ENCODE results near the gene RNU2-1. TPM values are rescaled to one million over a fixed set of nuclear protein-coding genes. Genes with fewer than 3 reads are reported as not detected.
"Not testable (repeated sequence)": the region's sequence is repeated elsewhere in the genome, so short reads cannot be mapped to it uniquely, and the experiment has no call there.

RNU2-1 gene
- total RNA-seq, 4 donors from 2014 or later = not detected

GRCh38 chr17:43199633-43200032 lies 34.1 kb downstream of the RNU2-1 start:
- H3K36me3 ChIP-seq = peaks cover 92 to 99% of the 10 kb centered on the region in 2 donors
- DNase-seq = no peak
- 93 to 96% methylated on average over 2 of the region's 2 CpGs for WGBS, 2 donors
- no peak overlapping the region for H3K4me3 ChIP-seq (replicated peaks in 1 of 3)
- intact Hi-C loops (cut with DNase I) = no loop called here
- TF ChIP-seq CTCF (IDR thresholded peaks at IDR 0.05) = no peak
- no peak for TF ChIP-seq POLR2A (IDR thresholded peaks at IDR 0.05)
- H3K4me1 ChIP-seq = no peaks in the 10 kb centered on the region
- no peak overlapping the region for H3K27ac ChIP-seq
- H3K9me3 ChIP-seq = no peaks in the 10 kb centered on the region
- H3K27me3 ChIP-seq = no peaks in the 10 kb centered on the region

- Histone ChIP-seq H3K4me3 (replicated peaks in 1 of 3) (no peak overlapping the region), H3K27ac (no peak overlapping the region), H3K27me3 (no peaks in the 10 kb centered on the region), H3K4me1 (no peaks in the 10 kb centered on the region), H3K9me3 (no peaks in the 10 kb centered on the region), H3K36me3 (peaks cover 95 to 100% of the 10 kb centered on the region in 2 donors)
- 92 to 99% methylated on average over 5 of the region's 5 CpGs for WGBS, 2 donors
- DNase-seq = no peak
- intact Hi-C loops (cut with DNase I) = no loop called here
- TF ChIP-seq CTCF (IDR thresholded peaks at IDR 0.05) (no peak), POLR2A (IDR thresholded peaks at IDR 0.05) (no peak)
These were observed 40.5 kb downstream of the RNU2-1 start for GRCh38 chr17:43193251-43193650.

GRCh38 chr17:43186656-43187055 lies 47.1 kb downstream of the RNU2-1 start:
- H3K4me3 ChIP-seq (replicated peaks in 1 of 3); intact Hi-C loops (cut with DNase I); H3K27ac ChIP-seq; H3K9me3 ChIP-seq; H3K27me3 ChIP-seq; DNase-seq: not testable (repeated sequence)
- Histone ChIP-seq H3K4me1 (peaks cover 11 to 12% of the 10 kb centered on the region in 2 donors), H3K36me3 (peaks cover 39 to 53% of the 10 kb centered on the region in 2 donors)
- 97 to 98% methylated on average over 5 of the region's 5 CpGs for WGBS, 2 donors

- H3K36me3 ChIP-seq = peaks cover 29 to 45% of the 10 kb centered on the region in 2 donors
These were observed 49.9 kb downstream of the RNU2-1 start for GRCh38 chr17:43183921-43184320.

More at GRCh38 chr17:43183921-43184320, 49.9 kb downstream of the RNU2-1 start:
- intact Hi-C loops (cut with DNase I) = no loop called here
- no peak overlapping the region for H3K4me3 ChIP-seq (replicated peaks in 1 of 3)
- peak overlapping the region; percentile 74 to 92 (median 88) for H3K27ac ChIP-seq
- peaks cover 11 to 12% of the 10 kb centered on the region in 2 donors for H3K4me1 ChIP-seq
- no peaks in the 10 kb centered on the region for H3K9me3 ChIP-seq
- TF ChIP-seq POLR2A (IDR thresholded peaks at IDR 0.05) = no peak
- TF ChIP-seq CTCF (IDR thresholded peaks at IDR 0.05) = peak in 1 of 6 experiments; percentile 4
- H3K27me3 ChIP-seq = no peaks in the 10 kb centered on the region
- peak; percentile 82 to 85 for DNase-seq
- 42 to 48% methylated on average over 3 of the region's 3 CpGs for WGBS, 2 donors

Small RNA genes within 50 kb of the gene (small RNA-seq; reads per million reads assigned to genes)
- gene RF00004 (not detected), gene RNU2-1 (not detected)

Other genes with a start within 250 kb of the RNU2-1 start
- 1,000 to 10,000 TPM in 2 of 4 donors, 100 to 1,000 TPM in 2; 425 to 1,406 (median 814) TPM for gene RPL27, start 235.6 kb downstream of the RNU2-1 start, total RNA-seq
- gene IFI35, start 227.2 kb downstream of the RNU2-1 start, total RNA-seq = 10 to 100 TPM; 23.9 to 43.9 (median 35.8) TPM
- gene VAT1, start 211.6 kb downstream of the RNU2-1 start, total RNA-seq = 100 to 1,000 TPM; 118 to 153 (median 131) TPM
- gene RND2, start 208.7 kb downstream of the RNU2-1 start, total RNA-seq = 10 to 100 TPM in 2 of 4 donors, 1 to 10 TPM in 2; 5.2 to 14.8 (median 10.3) TPM
- 10 to 100 TPM; 14.4 to 31.9 (median 25.4) TPM for gene BRCA1, start 108.6 kb downstream of the RNU2-1 start, total RNA-seq
- 100 to 1,000 TPM; 117 to 166 (median 134) TPM for gene NBR1, start 62.8 kb downstream of the RNU2-1 start, total RNA-seq
- gene TMEM106A, start 22.1 kb downstream of the RNU2-1 start, total RNA-seq = 10 to 100 TPM in 3 of 4 donors, 1 to 10 TPM in 1; 9.0 to 14.4 (median 12.5) TPM
- gene CCDC200, start 5.4 kb downstream of the RNU2-1 start, total RNA-seq = not detected
- gene ARL4D, start 165.0 kb upstream of the RNU2-1 start, total RNA-seq = 10 to 100 TPM; 32.8 to 57.4 (median 48.9) TPM
- 100 to 1,000 TPM in 2 of 4 donors, 10 to 100 TPM in 2; 31.4 to 864 (median 78.8) TPM for gene DHX8, start 250.0 kb upstream of the RNU2-1 start, total RNA-seq